Natural killer cell treated with Interleukin-12 subunit alpha and Interleukin-12 subunit beta and Interleukin-15 and Interleukin-18, amount 100 ng/mL, for 72 hours (primary cell): Measurements from ENCODE around the gene NCKAP5L. TPM values are rescaled to one million over a fixed set of nuclear protein-coding genes. Genes with fewer than 3 reads are reported as not detected.
"Not testable (repeated sequence)": the region's sequence is repeated elsewhere in the genome, so short reads cannot be mapped to it uniquely, and the experiment has no call there.

ENCODE experiments used
- ATAC-seq, 2 donors: fragments of 150-1000 bp; cut with Tn5 transposase in 1 of 2; sonication (Bioruptor Pico), chemical (Tn5 transposase) in 1 of 2; 2 replicates each; pipeline ENCODE4 v1.10.0; 2021
- DNase-seq: peaks from one replicate; pipeline ENCODE4 v3.0.0; 2022; ENCODE audit warnings: low spot score
- H3K27ac Mint-ChIP-seq, 2 donors: 1 replicate in 1 of 2; 2 replicates in 1 of 2; pipeline ENCODE4 v1.8.0; 2022; ENCODE audit warnings: mixed read lengths in 2 of 2, mild to moderate bottlenecking in 1 of 2, moderate library complexity in 1 of 2
- H3K27me3 Mint-ChIP-seq, 2 donors: 1 replicate in 1 of 2; 2 replicates in 1 of 2; pipeline ENCODE4 v1.8.0; 2022; ENCODE audit warnings: mixed read lengths in 2 of 2
- H3K36me3 Mint-ChIP-seq: one replicate; pipeline ENCODE4 v1.8.0; 2022; ENCODE audit warnings: mixed read lengths
- H3K4me1 Mint-ChIP-seq, 2 donors: 1 replicate in 1 of 2; 2 replicates in 1 of 2; pipeline ENCODE4 v1.8.0; 2022; ENCODE audit warnings: low read depth in 2 of 2, mixed read lengths in 2 of 2, mild to moderate bottlenecking in 1 of 2
- H3K4me3 Mint-ChIP-seq: one replicate; pipeline ENCODE4 v1.8.0; 2022; ENCODE audit warnings: mixed read lengths
- H3K9me3 Mint-ChIP-seq: 2 replicates; pipeline ENCODE4 v1.8.0; 2022; ENCODE audit warnings: mixed read lengths
- total RNA-seq, 2 donors: library from RNA; stranded (reverse); gene quantifications; one replicate each; pipeline ENCODE4 v1.2.3, GENCODE V29; 2022

Gene NCKAP5L
- total RNA-seq, 2 donors from 2014 or later: 1.9 to 4.4 TPM

DNA sequence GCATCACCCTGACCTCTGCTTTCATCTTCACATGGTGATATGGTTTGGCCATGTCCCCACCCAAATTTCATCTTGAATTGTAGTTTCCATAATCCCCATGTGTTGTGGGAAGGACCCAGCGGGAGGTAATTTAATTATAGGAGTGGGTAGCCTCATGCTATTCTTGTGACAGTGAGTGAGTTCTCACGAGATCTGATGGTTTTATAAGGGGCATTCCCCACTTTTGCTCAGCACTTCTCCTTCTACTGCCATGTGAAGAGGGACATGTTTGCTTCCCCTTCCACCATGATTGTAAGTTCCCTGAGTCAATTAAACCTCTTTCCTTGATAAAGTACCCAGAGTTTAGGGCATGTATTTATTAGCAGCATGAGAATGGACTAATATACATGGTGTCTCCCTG lies 48.6 kb downstream of the NCKAP5L start:
- DNase-seq (no peak), ATAC-seq (no peak)
- peaks cover 15% of the 10 kb centered on the region in 2 donors for H3K4me1 Mint-ChIP-seq
- H3K36me3 Mint-ChIP-seq: no peaks in the 10 kb centered on the region
- peaks cover 27 to 37% of the 10 kb centered on the region in 2 donors for H3K27me3 Mint-ChIP-seq
- H3K27ac Mint-ChIP-seq: no peak overlapping the region
- H3K4me3 Mint-ChIP-seq: no peak overlapping the region
- H3K9me3 Mint-ChIP-seq: no peaks in the 10 kb centered on the region

DNA sequence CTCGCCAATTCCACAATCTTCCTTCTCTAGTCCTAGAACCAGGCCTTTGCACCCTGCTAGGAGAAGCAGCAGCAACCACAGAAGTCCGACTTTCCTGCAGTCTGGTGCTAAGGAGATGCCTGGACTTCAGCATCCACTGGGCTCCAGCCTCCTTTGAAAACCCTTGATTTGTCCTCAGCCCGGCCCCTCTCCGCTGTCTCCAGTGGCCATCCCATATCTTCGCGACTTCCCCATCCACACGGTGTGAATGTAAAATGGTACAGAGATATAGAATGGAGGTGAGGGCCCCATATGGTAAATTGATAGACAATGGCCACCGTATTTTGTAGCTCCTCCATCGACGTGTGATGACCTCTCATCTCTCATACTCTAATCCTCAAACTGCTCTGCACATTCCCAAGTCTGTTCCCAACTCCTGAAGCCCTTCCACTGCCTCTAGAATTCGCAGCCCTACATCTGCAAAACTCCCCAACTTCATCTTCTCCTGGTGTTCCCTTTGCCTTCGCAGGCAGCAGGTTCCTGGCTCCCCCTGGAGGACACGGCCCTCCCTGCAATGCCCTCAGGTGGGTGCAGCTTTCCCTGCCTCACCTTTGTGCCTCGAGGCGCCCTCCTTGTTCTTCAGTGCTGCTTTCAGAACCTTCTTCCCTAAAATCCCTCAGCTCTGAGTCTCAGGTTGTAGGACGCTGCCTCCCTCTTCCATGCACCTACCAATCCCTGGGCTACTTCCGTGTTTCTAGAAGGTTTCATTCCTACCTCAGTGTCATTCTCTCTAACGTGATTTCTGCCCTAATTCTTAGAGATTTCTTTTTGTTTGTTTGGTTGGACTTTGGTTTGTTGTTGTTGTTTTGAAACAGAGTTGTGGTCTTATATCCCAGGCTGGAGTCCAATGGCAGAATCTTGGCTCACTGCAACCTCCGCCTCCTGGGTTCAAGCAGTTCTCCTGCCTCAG lies 50.1 kb downstream of the NCKAP5L start:
- H3K27ac Mint-ChIP-seq: no peak overlapping the region
- H3K27me3 Mint-ChIP-seq: peaks cover 15 to 24% of the 10 kb centered on the region in 2 donors
- ATAC-seq (peak in 1 of 2 donors; percentile 75), DNase-seq (no peak)
- H3K9me3 Mint-ChIP-seq: no peaks in the 10 kb centered on the region
- peaks cover 15% of the 10 kb centered on the region in 2 donors for H3K4me1 Mint-ChIP-seq
- H3K36me3 Mint-ChIP-seq: no peaks in the 10 kb centered on the region
- no peak overlapping the region for H3K4me3 Mint-ChIP-seq

DNA sequence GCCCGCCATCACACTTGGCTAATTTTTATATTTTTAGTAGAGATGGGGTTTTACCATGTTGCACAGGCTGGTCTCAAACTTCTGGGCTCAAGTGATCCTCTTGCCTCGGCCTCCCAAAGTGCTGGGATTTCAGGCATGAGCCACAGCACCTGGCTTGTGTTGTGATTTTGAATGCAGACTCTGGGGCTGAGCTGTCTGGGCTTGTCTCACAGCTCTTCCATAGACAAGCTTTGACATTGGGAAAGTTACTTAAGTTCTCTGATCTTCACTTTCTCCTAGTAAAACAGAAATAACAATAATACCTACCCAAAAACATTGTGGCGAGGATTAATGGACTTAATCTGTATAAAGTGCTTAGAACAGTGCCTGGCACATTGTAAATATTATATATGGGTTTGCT lies 50.9 kb downstream of the NCKAP5L start:
- Mint-ChIP-seq H3K27me3 (peaks cover 15 to 24% of the 10 kb centered on the region in 2 donors), H3K27ac (no peak overlapping the region), H3K9me3 (no peaks in the 10 kb centered on the region), H3K4me1 (peaks cover 15% of the 10 kb centered on the region in 2 donors), H3K4me3 (no peak overlapping the region), H3K36me3 (no peaks in the 10 kb centered on the region)
- DNase-seq: no peak
- ATAC-seq: no peak

DNA sequence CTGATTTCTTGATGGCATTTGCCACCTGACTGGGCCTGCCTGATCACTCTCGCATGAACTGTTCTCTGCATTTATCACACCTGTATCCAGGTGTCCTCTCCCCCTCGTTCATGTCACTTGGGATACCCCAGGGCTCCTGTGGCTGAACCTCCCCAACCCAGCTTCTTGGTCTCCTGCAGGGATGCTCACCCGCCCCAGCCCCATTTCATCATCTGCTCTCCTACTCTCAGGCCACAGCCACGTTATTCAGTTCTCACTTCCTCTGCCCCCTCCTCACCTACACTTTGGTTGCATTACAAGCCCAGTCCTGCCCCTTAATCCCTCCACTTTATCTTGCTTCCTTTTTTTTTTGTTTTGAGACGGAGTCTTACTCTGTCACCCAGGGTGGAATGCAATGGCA lies 51.4 kb downstream of the NCKAP5L start:
- peaks cover 15 to 24% of the 10 kb centered on the region in 2 donors for H3K27me3 Mint-ChIP-seq
- H3K36me3 Mint-ChIP-seq: no peaks in the 10 kb centered on the region
- DNase-seq (no peak), ATAC-seq (no peak)
- H3K4me1 Mint-ChIP-seq: peaks cover 15% of the 10 kb centered on the region in 2 donors
- peak overlapping the region in 1 of 2 donors; percentile 47 for H3K27ac Mint-ChIP-seq
- H3K4me3 Mint-ChIP-seq: no peak overlapping the region
- no peaks in the 10 kb centered on the region for H3K9me3 Mint-ChIP-seq

DNA sequence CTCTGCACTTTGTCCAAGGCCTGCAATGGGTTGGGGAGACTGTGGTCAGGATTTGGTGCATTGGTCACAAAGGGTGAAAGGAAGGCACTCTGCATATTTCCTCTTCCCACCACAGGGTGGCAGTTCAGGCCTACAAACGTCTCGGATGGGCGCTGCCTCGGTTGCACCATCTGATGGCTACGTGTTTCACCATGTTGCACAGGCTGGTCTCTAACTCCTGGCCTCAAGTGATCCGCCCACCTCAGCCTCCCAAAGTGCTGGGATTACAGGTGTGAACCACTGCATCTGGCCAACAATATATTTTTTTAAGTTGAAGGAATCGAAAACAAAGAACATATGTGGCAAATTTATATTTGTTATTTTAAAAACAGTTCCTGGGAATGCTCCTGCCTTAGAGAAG lies 51.8 kb downstream of the NCKAP5L start:
- ATAC-seq (peak; percentile 89), DNase-seq (no peak)
- H3K36me3 Mint-ChIP-seq: no peaks in the 10 kb centered on the region
- H3K9me3 Mint-ChIP-seq: no peaks in the 10 kb centered on the region
- peaks cover 15 to 24% of the 10 kb centered on the region in 2 donors for H3K27me3 Mint-ChIP-seq
- peaks cover 15% of the 10 kb centered on the region in 2 donors for H3K4me1 Mint-ChIP-seq
- H3K4me3 Mint-ChIP-seq: no peak overlapping the region
- H3K27ac Mint-ChIP-seq: peak overlapping the region in 1 of 2 donors; percentile 47

DNA sequence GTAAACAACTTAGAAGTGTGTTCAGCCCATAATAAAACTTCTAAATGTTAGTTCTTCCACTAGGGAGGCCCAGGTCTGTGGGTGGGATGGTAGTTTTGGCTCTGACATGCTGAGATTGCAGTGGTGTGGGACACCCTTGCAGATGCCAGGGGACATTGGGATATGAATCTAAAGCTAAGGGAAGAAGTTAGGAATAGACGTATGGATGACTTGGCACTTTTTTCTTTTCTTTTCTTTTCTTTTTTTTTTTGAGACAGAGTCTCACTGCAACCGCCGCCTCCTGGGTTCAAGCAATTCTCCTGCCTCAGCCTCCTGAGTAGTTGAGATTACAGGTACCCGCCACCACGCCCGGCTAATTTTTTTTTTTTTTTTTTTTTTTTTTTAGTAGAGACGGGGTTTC lies 55.1 kb downstream of the NCKAP5L start:
- not testable (repeated sequence) for H3K9me3 Mint-ChIP-seq, H3K36me3 Mint-ChIP-seq, DNase-seq, H3K27ac Mint-ChIP-seq, ATAC-seq, H3K27me3 Mint-ChIP-seq, H3K4me3 Mint-ChIP-seq
- peaks cover 10 to 11% of the 10 kb centered on the region in 2 donors for H3K4me1 Mint-ChIP-seq

DNA sequence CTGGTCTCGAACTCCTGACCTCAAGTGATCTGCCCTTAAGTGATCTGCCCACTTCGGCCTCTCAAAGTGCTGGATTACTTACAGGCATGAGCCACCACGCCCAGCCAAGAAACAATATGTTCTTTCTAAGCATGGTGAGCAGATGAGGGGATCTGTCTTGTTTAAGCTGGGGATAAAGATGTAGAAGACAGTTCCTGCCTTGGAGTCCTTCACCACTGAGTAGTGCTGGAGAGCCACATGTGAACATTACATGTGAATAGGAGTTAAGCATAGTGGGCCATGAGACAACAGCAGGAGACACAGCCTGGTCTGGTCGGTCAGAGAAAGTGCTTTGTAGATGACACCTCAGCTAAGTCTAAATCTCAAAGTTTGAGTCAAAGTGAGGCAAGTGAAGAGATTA lies 60.9 kb downstream of the NCKAP5L start:
- H3K36me3 Mint-ChIP-seq: peaks cover 10% of the 10 kb centered on the region
- no peaks in the 10 kb centered on the region for H3K27me3 Mint-ChIP-seq
- H3K4me3 Mint-ChIP-seq: no peak overlapping the region
- ATAC-seq (no peak), DNase-seq (no peak)
- H3K27ac Mint-ChIP-seq: no peak overlapping the region
- H3K4me1 Mint-ChIP-seq: peaks cover 26 to 27% of the 10 kb centered on the region in 2 donors
- no peaks in the 10 kb centered on the region for H3K9me3 Mint-ChIP-seq

DNA sequence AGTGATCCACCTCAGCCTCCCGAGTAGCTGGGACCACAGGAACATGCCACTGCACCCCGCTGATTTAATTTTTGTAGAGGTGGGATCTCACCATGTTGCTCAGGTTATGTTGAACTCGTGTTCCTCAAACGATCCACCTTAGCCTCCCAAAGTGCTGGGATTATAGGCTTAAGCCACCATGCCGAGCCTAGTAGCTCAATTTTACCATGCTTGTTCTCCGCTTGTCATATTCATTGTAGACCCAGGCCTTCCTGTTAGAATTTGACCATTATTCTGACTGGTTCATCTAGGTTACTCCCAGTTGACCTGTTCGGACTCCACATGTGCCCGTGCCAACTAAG lies 62.1 kb downstream of the NCKAP5L start:
- Mint-ChIP-seq H3K4me1 (peaks cover 36 to 39% of the 10 kb centered on the region in 2 donors), H3K27me3 (no peaks in the 10 kb centered on the region), H3K36me3 (peaks cover 21% of the 10 kb centered on the region), H3K4me3 (no peak overlapping the region), H3K9me3 (no peaks in the 10 kb centered on the region), H3K27ac (no peak overlapping the region)
- ATAC-seq (no peak), DNase-seq (no peak)

DNA sequence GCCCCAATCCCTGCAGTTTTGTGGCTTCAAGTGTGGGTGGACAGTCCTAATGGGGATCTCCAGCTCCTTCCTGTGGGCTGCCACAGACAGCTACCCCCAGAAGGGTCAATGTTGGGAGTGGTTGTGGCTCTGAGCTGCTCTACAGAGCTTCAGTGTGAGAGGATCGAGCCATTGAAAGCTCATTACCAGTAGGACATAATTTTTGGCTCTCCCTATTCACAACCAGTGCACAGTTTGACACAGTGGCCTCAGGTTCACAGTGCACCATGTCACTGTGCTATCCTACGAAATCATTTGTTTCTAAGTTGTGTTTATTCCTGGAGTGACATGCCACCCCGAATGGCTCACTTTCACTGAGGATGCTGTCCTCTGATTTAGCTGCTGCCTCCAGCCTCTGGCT lies 64.1 kb downstream of the NCKAP5L start:
- ATAC-seq (no peak), DNase-seq (no peak)
- peaks cover 36 to 41% of the 10 kb centered on the region in 2 donors for H3K4me1 Mint-ChIP-seq
- peaks cover 23% of the 10 kb centered on the region for H3K36me3 Mint-ChIP-seq
- H3K27me3 Mint-ChIP-seq: no peaks in the 10 kb centered on the region
- no peaks in the 10 kb centered on the region for H3K9me3 Mint-ChIP-seq
- H3K27ac Mint-ChIP-seq: peak overlapping the region; percentile 60 to 82
- H3K4me3 Mint-ChIP-seq: no peak overlapping the region

DNA sequence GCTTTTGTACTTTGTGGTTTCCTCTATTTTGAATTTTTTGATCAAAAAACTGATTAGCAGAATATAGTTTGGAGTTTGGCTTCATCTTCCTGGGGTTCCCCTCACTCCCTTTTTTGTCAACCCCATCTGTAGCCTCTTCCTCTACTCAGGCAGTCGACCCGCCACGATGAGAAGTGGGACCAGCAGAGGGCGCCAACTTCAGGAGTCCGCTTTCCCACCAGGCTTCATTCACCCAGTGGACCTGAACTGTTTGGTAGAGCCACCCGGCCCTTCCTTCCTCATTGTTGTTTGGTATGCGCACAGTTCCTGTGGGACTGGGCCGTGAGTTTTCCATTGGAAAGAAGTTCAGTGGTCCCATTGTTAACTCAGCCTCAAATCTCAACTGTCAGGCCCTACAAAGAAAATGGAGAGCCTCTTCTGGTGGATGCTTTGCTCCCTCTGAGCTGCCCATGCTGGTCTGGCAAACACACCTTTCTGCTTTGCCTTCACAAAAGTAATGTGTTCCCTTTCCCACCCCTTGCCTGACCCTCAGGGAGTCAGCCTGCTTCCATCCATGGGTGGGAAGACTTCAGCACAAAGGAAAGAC lies 65.1 kb downstream of the NCKAP5L start:
- no peaks in the 10 kb centered on the region for H3K27me3 Mint-ChIP-seq
- ATAC-seq (peak; percentile 77 to 78), DNase-seq (peak; percentile 78)
- no peaks in the 10 kb centered on the region for H3K9me3 Mint-ChIP-seq
- H3K27ac Mint-ChIP-seq: peak overlapping the region; percentile 60 to 82
- peak overlapping the region; percentile 69 for H3K4me3 Mint-ChIP-seq
- H3K4me1 Mint-ChIP-seq: peaks cover 36 to 46% of the 10 kb centered on the region in 2 donors
- peaks cover 33% of the 10 kb centered on the region for H3K36me3 Mint-ChIP-seq

DNA sequence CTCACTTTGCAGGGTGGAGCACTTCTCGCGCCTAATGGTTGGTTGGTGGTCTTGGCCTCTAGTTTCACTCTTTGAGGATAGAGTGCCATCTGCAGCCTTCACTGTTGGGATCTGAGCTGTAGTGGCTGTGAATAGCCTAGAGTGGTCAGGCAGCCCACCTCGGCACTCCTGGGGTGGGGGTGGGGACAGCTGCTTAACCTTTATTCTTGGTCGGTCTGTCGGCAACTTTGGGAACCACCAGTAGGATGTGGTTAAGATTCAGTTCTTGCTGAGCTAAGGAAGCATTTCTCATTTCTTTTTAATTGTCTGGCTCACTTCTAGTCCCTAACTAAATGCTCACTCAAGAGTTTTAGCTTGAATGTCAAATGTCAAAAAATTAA lies 65.8 kb downstream of the NCKAP5L start:
- no peaks in the 10 kb centered on the region for H3K9me3 Mint-ChIP-seq
- peak overlapping the region; percentile 60 to 82 for H3K27ac Mint-ChIP-seq
- H3K4me3 Mint-ChIP-seq: peak overlapping the region; percentile 69
- DNase-seq (no peak), ATAC-seq (peak; percentile 59 to 64)
- no peaks in the 10 kb centered on the region for H3K27me3 Mint-ChIP-seq
- H3K36me3 Mint-ChIP-seq: peaks cover 39% of the 10 kb centered on the region
- peaks cover 34 to 44% of the 10 kb centered on the region in 2 donors for H3K4me1 Mint-ChIP-seq

DNA sequence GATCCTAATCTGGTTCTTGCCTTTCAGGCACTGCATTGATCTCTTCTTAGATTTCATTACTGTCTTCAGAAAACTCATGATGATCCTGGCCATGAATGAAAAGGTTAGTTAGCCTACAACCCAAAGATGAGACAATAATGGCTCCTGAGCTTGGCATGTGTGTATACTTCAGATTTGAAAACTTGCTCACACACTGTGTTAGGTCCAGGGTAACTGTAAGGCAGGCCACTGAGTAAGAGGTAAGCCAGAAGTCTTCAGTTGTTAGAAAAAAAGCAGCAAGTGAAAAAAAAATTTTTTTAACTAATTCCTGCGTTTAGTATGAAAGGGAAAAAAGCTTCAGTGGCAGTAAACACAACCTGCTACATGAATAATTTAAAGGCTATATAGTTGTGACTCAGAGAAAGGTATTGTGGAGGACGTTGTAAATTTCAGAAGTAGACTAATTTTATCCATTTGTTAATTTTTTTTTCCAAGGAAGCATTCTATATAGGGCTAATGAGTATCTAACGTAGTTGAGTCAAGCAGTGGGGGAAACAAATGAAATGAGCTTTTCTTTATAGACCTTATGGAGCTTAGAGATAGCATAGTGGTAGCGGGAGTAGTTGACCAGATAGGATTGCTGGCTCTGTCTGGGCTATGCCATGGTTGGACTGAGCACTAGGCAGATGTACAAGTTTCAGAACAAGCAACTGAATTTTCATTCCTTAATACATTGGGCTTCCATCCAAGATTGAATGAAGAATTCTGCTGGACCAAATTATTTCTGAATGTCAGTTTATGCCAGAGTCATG lies 66.3 kb downstream of the NCKAP5L start:
- peak overlapping the region; percentile 69 for H3K4me3 Mint-ChIP-seq

DNA sequence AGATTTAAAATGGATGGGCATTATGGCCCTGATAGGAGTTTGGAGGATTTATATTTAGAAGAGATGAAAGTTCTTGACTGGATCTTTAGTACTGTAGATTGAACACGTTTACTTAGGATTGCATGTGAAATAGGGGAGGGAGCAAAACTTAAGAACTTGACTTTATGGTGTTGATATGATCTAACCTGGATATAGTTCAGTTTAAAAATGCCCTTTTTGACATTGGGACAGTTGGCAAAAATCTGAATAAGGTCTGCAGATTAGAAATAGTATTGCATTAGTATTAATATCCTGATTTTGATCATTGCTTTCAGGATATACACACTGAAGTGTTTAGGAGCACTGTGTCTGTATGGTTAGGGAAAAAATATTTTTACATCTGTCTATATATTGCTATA lies 77.2 kb downstream of the NCKAP5L start:
- H3K27me3 Mint-ChIP-seq: no peaks in the 10 kb centered on the region
- H3K27ac Mint-ChIP-seq: peak overlapping the region; percentile 69 to 87
- ATAC-seq (no peak), DNase-seq (no peak)
- peaks cover 49 to 56% of the 10 kb centered on the region in 2 donors for H3K4me1 Mint-ChIP-seq
- H3K36me3 Mint-ChIP-seq: peaks cover 8% of the 10 kb centered on the region
- peak overlapping the region; percentile 52 for H3K4me3 Mint-ChIP-seq
- H3K9me3 Mint-ChIP-seq: no peaks in the 10 kb centered on the region

More for the DNA sequence above, 66.3 kb downstream of the NCKAP5L start:
- Mint-ChIP-seq H3K9me3 (no peaks in the 10 kb centered on the region), H3K27me3 (no peaks in the 10 kb centered on the region), H3K36me3 (peaks cover 43% of the 10 kb centered on the region), H3K27ac (peak overlapping the region; percentile 60 to 82), H3K4me1 (peaks cover 32 to 43% of the 10 kb centered on the region in 2 donors)
- ATAC-seq (peak in 1 of 2 donors; percentile 21), DNase-seq (no peak)
